Muscle layer of colon (tissue), 2 donors: ENCODE results near the gene ADNP.
"Not testable (repeated sequence)": the region's sequence is repeated elsewhere in the genome, so short reads cannot be mapped to it uniquely, and the experiment has no call there.

Experiments
- H3K27ac ChIP-seq: one replicate; pipeline ENCODE4 v1.7.0; 2013; ENCODE audit warnings: low read depth, mild to moderate bottlenecking, low read length, moderate library complexity
- H3K27me3 ChIP-seq, 2 donors: one replicate each; pipeline ENCODE4 v1.7.0; 2013; ENCODE audit warnings: low read length in 2 of 2, mild to moderate bottlenecking in 2 of 2; ENCODE audit not compliant: insufficient read depth in 2 of 2, control insufficient read depth in 1 of 2
- H3K36me3 ChIP-seq: one replicate; pipeline ENCODE4 v1.7.0; 2013; ENCODE audit warnings: mild to moderate bottlenecking, low read length; ENCODE audit not compliant: insufficient read depth
- H3K4me1 ChIP-seq: one replicate; pipeline ENCODE4 v1.7.0; 2013; ENCODE audit warnings: mild to moderate bottlenecking, low read length; ENCODE audit not compliant: insufficient read depth
- H3K4me3 ChIP-seq, 2 donors: one replicate each; pipeline ENCODE4 v1.7.0; 2013; ENCODE audit warnings: low read length in 2 of 2, low read depth in 1 of 2, mild to moderate bottlenecking in 1 of 2, moderate library complexity in 1 of 2
- H3K9ac ChIP-seq: one replicate; pipeline ENCODE4 v1.7.0; 2013; ENCODE audit warnings: low read length
- H3K9me3 ChIP-seq: one replicate; pipeline ENCODE4 v1.7.0; 2013; ENCODE audit warnings: mild to moderate bottlenecking, low read length
- donor health status: abdominal sarcoma.
- donor health status: Adenocarcinoma of cecum.

ADNP gene

DNA sequence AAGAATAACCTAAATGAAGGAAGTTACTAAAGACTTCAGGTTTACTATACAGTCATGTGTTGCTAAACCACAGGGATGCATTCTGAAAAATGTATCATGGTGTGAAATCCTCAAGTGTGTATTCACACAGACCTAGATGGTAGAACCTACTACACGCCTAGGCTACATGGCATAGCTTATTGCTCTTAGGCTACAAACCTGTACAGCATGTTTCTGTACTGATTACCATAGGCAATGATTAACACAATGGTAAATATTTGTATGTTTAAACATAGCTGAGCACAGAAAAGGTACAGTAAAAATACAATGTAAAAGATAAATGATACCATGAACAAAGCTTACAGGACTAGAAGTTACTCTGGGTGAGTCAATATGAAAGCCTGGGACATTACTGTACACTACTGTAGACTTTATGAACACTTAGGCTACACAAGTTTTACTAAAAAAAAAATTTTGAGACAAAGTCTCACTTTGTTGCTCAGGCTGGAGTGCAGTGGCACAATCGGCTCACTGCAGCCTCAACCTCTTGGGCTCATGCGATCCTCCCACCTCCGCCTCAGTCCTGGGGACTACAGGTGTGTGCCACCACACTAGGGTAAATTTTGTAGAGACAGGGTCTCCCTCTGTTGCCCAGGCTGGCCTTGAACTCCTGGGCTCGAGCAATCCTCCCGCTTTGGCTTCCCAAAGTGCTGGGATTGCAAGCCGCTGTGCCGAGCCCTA is 36.0 kb downstream of the ADNP start:
- H3K9ac ChIP-seq, result no peak overlapping the region
- no peaks in the 10 kb centered on the region for H3K9me3 ChIP-seq
- peaks cover 52% of the 10 kb centered on the region for H3K36me3 ChIP-seq
- no peaks in the 10 kb centered on the region for H3K4me1 ChIP-seq
- H3K27ac ChIP-seq, result no peak overlapping the region
- no peak overlapping the region for H3K4me3 ChIP-seq
- H3K27me3 ChIP-seq, result no peaks in the 10 kb centered on the region

GRCh38 chr20:50893620-50894019 is 37.6 kb downstream of the ADNP start:
- peaks cover 52% of the 10 kb centered on the region for H3K36me3 ChIP-seq

GRCh38 chr20:50892394-50892793 is 38.8 kb downstream of the ADNP start:
- H3K9ac ChIP-seq, result no peak overlapping the region
- H3K27me3 ChIP-seq, result no peaks in the 10 kb centered on the region
- H3K36me3 ChIP-seq, result peaks cover 45% of the 10 kb centered on the region
- H3K4me3 ChIP-seq, result no peak overlapping the region
- H3K27ac ChIP-seq, result no peak overlapping the region
- H3K4me1 ChIP-seq, result no peaks in the 10 kb centered on the region
- H3K9me3 ChIP-seq, result no peaks in the 10 kb centered on the region

More at GRCh38 chr20:50893620-50894019, 37.6 kb downstream of the ADNP start:
- Histone ChIP-seq H3K4me1 (no peaks in the 10 kb centered on the region), H3K9ac (no peak overlapping the region), H3K27ac (no peak overlapping the region), H3K27me3 (no peaks in the 10 kb centered on the region), H3K9me3 (no peaks in the 10 kb centered on the region), H3K4me3 (no peak overlapping the region)

DNA sequence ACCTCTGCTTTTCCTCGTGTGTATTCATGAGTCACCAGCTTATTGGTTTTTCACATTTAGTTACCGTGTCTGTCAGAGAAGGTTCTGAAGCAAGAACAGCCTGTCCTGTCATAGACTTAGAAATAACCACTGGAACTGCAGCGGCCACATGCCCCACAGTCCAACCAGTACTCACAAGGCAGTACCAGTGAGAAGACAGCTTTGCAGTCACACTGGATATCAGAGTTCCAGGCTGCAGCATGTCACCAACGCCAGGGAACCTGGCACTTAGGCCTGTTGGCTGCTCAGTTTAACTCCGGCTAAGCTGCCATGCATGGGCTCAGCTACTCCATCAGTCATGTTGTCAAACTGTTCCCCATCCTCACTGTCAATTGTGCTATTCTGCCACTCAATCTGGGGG is 40.1 kb downstream of the ADNP start:
- H3K36me3 ChIP-seq, result peaks cover 45% of the 10 kb centered on the region

DNA sequence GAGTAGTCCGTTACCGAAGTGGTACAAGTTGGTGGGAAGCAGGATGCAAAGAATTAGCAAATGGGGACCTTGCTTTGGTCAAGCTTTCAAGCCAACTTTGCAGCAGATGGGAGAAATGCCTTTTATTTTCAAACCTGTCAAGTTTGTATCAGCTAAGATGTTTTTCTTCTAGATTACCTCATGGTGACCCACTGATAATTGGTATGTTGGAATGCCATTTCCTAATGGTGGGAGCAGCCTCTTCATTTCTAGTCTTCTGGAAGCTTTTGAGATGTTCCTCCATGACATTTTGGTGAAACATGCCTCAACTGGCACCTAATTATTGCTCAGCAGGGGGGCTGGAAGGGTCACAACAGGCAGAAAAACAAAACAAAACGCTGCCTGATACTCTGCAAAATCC is 43.7 kb downstream of the ADNP start:
- Histone ChIP-seq H3K27me3 (no peaks in the 10 kb centered on the region), H3K4me3 (no peak overlapping the region), H3K4me1 (no peaks in the 10 kb centered on the region), H3K9ac (no peak overlapping the region), H3K9me3 (no peaks in the 10 kb centered on the region), H3K36me3 (peaks cover 21% of the 10 kb centered on the region), H3K27ac (no peak overlapping the region)

More for the DNA sequence above, 40.1 kb downstream of the ADNP start:
- Histone ChIP-seq H3K4me1 (no peaks in the 10 kb centered on the region), H3K27me3 (no peaks in the 10 kb centered on the region), H3K9ac (no peak overlapping the region), H3K27ac (no peak overlapping the region), H3K4me3 (no peak overlapping the region), H3K9me3 (no peaks in the 10 kb centered on the region)

DNA sequence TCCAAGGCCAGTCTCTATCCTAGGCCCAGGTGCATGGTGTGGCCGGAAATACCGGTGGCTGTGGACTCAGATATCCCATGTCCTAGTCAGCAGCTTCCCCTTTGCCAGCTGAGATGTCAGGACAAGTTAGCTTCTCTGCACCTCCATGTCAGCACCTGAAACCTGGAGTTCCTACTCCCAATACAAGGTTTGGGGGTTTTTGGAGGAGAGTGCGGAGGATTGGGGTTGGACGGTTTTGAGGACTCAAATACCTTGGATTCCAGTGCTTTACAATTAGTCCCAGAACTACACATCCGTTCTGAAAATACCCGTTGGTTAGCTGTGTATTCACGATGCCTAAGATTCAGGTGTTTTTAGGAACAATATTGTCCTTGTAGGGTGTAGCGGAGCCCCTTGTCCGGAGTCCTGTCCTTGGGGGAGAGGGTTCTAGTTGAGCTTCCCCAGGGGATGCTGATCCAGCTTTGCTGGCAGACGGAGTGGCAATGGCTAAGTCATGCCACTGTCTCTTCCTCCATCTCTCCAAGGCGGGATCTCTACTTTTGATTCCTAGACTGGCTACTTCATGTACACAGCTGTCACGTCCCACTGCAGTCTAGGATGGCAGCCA is 45.0 kb downstream of the ADNP start:
- Histone ChIP-seq H3K4me1 (no peaks in the 10 kb centered on the region), H3K27me3 (no peaks in the 10 kb centered on the region)

DNA sequence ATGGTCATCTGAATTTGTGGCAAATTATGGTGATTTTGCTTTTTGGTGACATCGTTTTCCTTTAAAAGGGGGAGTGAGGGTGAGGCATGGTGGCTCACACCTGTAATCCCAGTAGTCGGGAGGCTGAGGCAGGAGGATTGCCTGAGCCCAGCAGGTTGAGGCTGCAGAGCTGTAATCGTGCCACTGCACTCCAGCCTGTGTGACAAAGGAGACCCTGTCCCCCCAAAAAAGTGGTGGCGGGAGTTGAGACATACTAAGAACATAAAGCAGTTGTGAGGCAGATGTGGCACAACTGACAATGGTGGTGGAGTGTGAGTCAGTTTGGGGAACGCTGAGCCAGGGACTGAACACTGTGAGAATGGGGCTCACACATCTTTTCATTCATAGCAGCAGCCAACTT is 45.5 kb downstream of the ADNP start:
- H3K36me3 ChIP-seq, result peaks cover 4% of the 10 kb centered on the region

More for the DNA sequence above, 45.0 kb downstream of the ADNP start:
- no peak overlapping the region for H3K4me3 ChIP-seq
- no peak overlapping the region for H3K27ac ChIP-seq
- H3K36me3 ChIP-seq, result peaks cover 8% of the 10 kb centered on the region
- no peaks in the 10 kb centered on the region for H3K9me3 ChIP-seq
- no peak overlapping the region for H3K9ac ChIP-seq

GRCh38 chr20:50885068-50885467 is 46.2 kb downstream of the ADNP start:
- Histone ChIP-seq H3K36me3 (peaks cover 4% of the 10 kb centered on the region), H3K9ac (no peak overlapping the region), H3K4me1 (no peaks in the 10 kb centered on the region), H3K27me3 (no peaks in the 10 kb centered on the region), H3K9me3 (no peaks in the 10 kb centered on the region), H3K27ac (no peak overlapping the region), H3K4me3 (no peak overlapping the region)

More for the DNA sequence above, 45.5 kb downstream of the ADNP start:
- no peak overlapping the region for H3K9ac ChIP-seq
- H3K4me1 ChIP-seq, result no peaks in the 10 kb centered on the region
- H3K4me3 ChIP-seq, result no peak overlapping the region
- H3K27me3 ChIP-seq, result no peaks in the 10 kb centered on the region
- no peak overlapping the region for H3K27ac ChIP-seq
- H3K9me3 ChIP-seq, result no peaks in the 10 kb centered on the region

- Histone ChIP-seq H3K9me3 (no peaks in the 10 kb centered on the region), H3K9ac (no peak overlapping the region), H3K4me3 (no peak overlapping the region), H3K4me1 (no peaks in the 10 kb centered on the region), H3K36me3 (no peaks in the 10 kb centered on the region), H3K27ac (no peak overlapping the region), H3K27me3 (no peaks in the 10 kb centered on the region)
Observed at GRCh38 chr20:50883856-50884255, 47.4 kb downstream of the ADNP start.

DNA sequence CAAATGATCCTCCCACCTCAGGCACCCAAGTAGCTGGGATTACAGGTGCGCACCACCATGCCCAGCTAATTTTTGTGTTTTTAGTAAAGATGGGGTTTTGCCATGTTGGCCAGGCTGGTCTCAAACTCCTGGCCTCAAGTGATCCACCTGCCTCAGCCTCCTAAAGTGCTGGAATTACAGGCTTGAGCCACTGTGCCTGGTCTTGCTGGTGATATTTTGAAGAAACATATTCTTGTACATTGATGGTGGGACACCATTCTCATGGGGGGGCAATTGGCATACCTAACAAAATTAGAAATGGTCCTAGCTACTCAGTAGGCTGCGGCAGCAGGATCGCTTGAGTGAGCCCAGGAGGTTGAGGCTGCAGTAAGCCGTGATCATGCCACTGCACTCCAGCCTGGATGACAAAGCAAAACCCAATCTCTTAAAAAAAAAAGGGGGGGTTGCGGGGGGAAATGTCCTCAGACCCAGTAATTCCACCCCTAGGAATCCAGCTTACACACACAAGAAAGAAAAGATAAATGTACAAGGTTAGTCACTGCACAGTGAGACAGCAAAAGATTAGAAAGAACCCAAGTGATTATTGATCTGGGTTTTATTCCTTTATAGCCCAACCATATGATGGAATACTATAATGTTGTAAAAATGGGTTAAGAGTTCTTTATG is 49.3 kb downstream of the ADNP start:
- not testable (repeated sequence) for H3K4me1 ChIP-seq, H3K27me3 ChIP-seq, H3K9me3 ChIP-seq, H3K4me3 ChIP-seq, H3K36me3 ChIP-seq, H3K9ac ChIP-seq, H3K27ac ChIP-seq

DNA sequence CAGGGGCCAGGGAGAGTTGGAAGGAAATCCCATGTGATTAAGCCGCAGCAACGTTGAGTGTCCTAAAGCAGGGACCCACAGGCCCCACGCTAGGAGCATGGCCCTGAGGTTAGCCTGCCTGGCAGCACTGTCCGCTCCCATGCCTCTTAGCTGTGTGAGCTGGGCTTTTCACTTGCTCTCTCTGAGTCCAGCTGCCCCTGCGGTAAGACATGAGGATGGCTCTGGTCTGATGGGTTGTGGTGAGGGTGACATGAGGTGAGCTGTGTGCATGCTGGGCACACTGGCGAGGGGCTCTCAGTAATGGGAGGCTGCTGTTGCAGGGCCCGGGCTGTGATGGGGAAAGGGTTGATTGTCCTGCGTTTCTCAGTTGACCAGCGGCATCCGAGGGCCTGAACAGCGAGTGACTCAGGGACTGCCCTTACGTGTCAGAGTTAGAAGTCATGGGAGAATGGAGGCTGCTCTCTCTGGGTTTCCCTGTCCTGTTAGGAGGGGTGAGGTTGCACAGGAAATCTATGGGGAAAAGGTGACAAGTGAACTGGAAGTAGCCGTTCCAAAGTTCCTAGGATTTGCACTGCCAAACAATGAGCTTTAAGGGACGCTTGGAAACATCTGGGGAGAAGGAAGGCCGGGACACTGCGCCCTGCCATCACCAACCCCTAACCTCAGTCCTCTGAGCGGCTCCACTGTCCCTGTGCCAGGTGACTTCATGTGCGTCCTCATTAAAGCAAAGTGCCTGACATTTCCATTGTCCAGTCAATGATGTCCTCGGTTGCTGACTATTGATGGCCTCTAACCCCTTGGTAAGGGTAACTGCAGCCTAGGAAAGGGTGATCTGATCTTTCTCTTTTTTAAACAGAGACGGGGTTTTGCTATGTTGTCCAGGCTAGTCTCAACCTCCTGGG is 51.3 kb downstream of the ADNP start:
- Histone ChIP-seq H3K27me3 (no peaks in the 10 kb centered on the region), H3K36me3 (no peaks in the 10 kb centered on the region), H3K4me3 (no peak overlapping the region), H3K4me1 (no peaks in the 10 kb centered on the region), H3K9me3 (no peaks in the 10 kb centered on the region), H3K9ac (no peak overlapping the region), H3K27ac (no peak overlapping the region)
